Chondrocyte (in vitro differentiated cells): ENCODE results near the gene PAGE5. TPM values are rescaled to one million over a fixed set of nuclear protein-coding genes. Genes with fewer than 3 reads are reported as not detected.

Experiments
- DNase-seq: peaks from one replicate; pipeline ENCODE4 v3.0.0; 2021; ENCODE audit warnings: mixed read lengths, low spot score
- H3K27ac Mint-ChIP-seq: one replicate; pipeline ENCODE4 v1.8.0; 2021; ENCODE audit warnings: mild to moderate bottlenecking, moderate library complexity, mixed read lengths; ENCODE audit not compliant: unreplicated experiment
- H3K27me3 Mint-ChIP-seq: 2 replicates; pipeline ENCODE4 v1.8.0; 2021; ENCODE audit warnings: low read depth, mixed read lengths
- H3K36me3 Mint-ChIP-seq: 2 replicates; pipeline ENCODE4 v1.8.0; 2021; ENCODE audit warnings: low read depth, mixed read lengths
- H3K4me1 Mint-ChIP-seq: 2 replicates; pipeline ENCODE4 v1.8.0; 2021; ENCODE audit warnings: low read depth, mild to moderate bottlenecking, mixed read lengths
- H3K4me3 Mint-ChIP-seq: one replicate; pipeline ENCODE4 v1.8.0; 2021; ENCODE audit warnings: mild to moderate bottlenecking, moderate library complexity, mixed read lengths; ENCODE audit not compliant: unreplicated experiment
- H3K9me3 Mint-ChIP-seq: 2 replicates; pipeline ENCODE4 v1.8.0; 2021; ENCODE audit warnings: low read depth, mixed read lengths
- CTCF ChIP-seq: fragments of 200-600 bp; sonication (generic); IDR thresholded peaks from 2 replicates; pipeline ENCODE4 v1.5.0; 2021; ENCODE audit warnings: antibody characterized with exemption, mild to moderate bottlenecking, moderate library complexity
- total RNA-seq: library from RNA; stranded (reverse); gene quantifications from 3 replicates; pipeline ENCODE4 v1.2.1, GENCODE V29; 2021

PAGE5 gene
- total RNA-seq, 1 donor from 2014 or later = not detected

GRCh38 chrX:55264816-55265215 lies 44.7 kb downstream of the PAGE5 start, which contains the start of gene PAGE3:
PAGE3 (minus strand) TSS chrX:55264916; CDS start chrX:55263903, 1,013 bp downstream.
- TF ChIP-seq CTCF = no peak
- H3K27ac Mint-ChIP-seq = no peak within 1 kb of the TSS
- H3K27me3 Mint-ChIP-seq = no peaks in the 10 kb centered on the region
- no peaks in the 10 kb centered on the region for H3K36me3 Mint-ChIP-seq
- DNase-seq = no peak
- no peak within 1 kb of the TSS for H3K4me3 Mint-ChIP-seq
- peaks cover 9% of the 10 kb centered on the region for H3K9me3 Mint-ChIP-seq
- no peaks in the 10 kb centered on the region for H3K4me1 Mint-ChIP-seq

Other genes with a start within 250 kb of the PAGE5 start
- 0.25 to 0.31 TPM in 2 of 3 replicates, not detected in the other for gene PFKFB1, start 226.2 kb upstream of the PAGE5 start, total RNA-seq
- 10.9 to 17.9 TPM (median 12.7 TPM) in 3 replicates for gene APEX2, start 220.0 kb upstream of the PAGE5 start, total RNA-seq
- gene ALAS2, start 189.4 kb upstream of the PAGE5 start, total RNA-seq = not detected in 3 replicates
- gene PAGE2B, start 145.3 kb upstream of the PAGE5 start, total RNA-seq = not detected in 3 replicates
- not detected in 3 replicates for gene PAGE2, start 131.3 kb upstream of the PAGE5 start, total RNA-seq
- gene PAGE3, start 44.6 kb downstream of the PAGE5 start, total RNA-seq = not detected in 3 replicates
- 8.2 to 25.8 TPM (median 25.7 TPM) in 3 replicates for gene MAGEH1, start 231.8 kb downstream of the PAGE5 start, total RNA-seq